Measurements from ENCODE around the gene EHD4.

The EHD4 gene

GRCh38 chr15:41972253-41973242 lies at the start of gene EHD4:
Gene EHD4 (minus strand): TSS chr15:41972557. CDS start chr15:41972494, 63 bp downstream.
- peaks cover 35% of the 10 kb centered on the region for H3K4me1 ChIP-seq (ENCODE audit: insufficient read depth, low read length, severe bottlenecking)
- H3K27me3 ChIP-seq (ENCODE audit: insufficient read depth, low read length) = 0 out of 2 replicates have a peak, but pooled peaks cover 4% of the 10 kb centered on the region
- H3K79me2 ChIP-seq (ENCODE audit: insufficient read depth, low read length) = no peaks in the 10 kb centered on the region
- no peaks in the 10 kb centered on the region for H3K9me3 ChIP-seq (ENCODE audit: low read length)
- H3K9ac ChIP-seq (ENCODE audit: low read length) = peak within 1 kb of the TSS; percentile 66
- peak within 1 kb of the TSS; percentile 77 for H3K4me2 ChIP-seq (ENCODE audit: low read length)
- H4K20me1 ChIP-seq (ENCODE audit: insufficient read depth, low read length) = no peaks in the 10 kb centered on the region
- H3F3A ChIP-seq (ENCODE audit: insufficient read depth, low read length) = no peaks in the 10 kb centered on the region
- H3K9me2 ChIP-seq (ENCODE audit: low read depth, low read length) = no peaks in the 10 kb centered on the region
- no peak; the same call in 1 of the 2 replicates for TF ChIP-seq CTCF (IDR thresholded peaks at IDR 0.05; ENCODE audit: low read length)
- no peak for TF ChIP-seq EZH2 (IDR thresholded peaks at IDR 0.05; ENCODE audit: borderline replicate concordance, low read length)
- no peaks in the 10 kb centered on the region for H3K36me3 ChIP-seq (ENCODE audit: insufficient read depth, low read length)
- peak within 1 kb of the TSS; percentile 70 for H2AFZ ChIP-seq (ENCODE audit: low read length)
- H3K4me3 ChIP-seq (ENCODE audit: low read depth, low read length, poor library complexity, severe bottlenecking) = peak within 1 kb of the TSS; percentile 75
- H3K27ac ChIP-seq (ENCODE audit: low read depth, low read length, poor library complexity, severe bottlenecking) = peak within 1 kb of the TSS; percentile 30

GRCh38 chr15:42021593-42021992 lies 49.2 kb upstream of the EHD4 start:
- no peak overlapping the region for H3K27ac ChIP-seq (ENCODE audit: low read depth, low read length, poor library complexity, severe bottlenecking)
- no peaks in the 10 kb centered on the region for H3K79me2 ChIP-seq (ENCODE audit: insufficient read depth, low read length)
- H4K20me1 ChIP-seq (ENCODE audit: insufficient read depth, low read length) = no peaks in the 10 kb centered on the region
- no peaks in the 10 kb centered on the region; the same call in 1 of the 2 replicates for H3K9me3 ChIP-seq (ENCODE audit: low read length)
- no peak overlapping the region for H3K4me2 ChIP-seq (ENCODE audit: low read length)
- H3K9ac ChIP-seq (ENCODE audit: low read length) = no peak overlapping the region
- H3F3A ChIP-seq (ENCODE audit: insufficient read depth, low read length) = no peaks in the 10 kb centered on the region
- no peak overlapping the region for H2AFZ ChIP-seq (ENCODE audit: low read length)
- no peaks in the 10 kb centered on the region; the same call in 1 of the 2 replicates for H3K27me3 ChIP-seq (ENCODE audit: insufficient read depth, low read length)
- no peaks in the 10 kb centered on the region for H3K9me2 ChIP-seq (ENCODE audit: low read depth, low read length)
- H3K4me3 ChIP-seq (ENCODE audit: low read depth, low read length, poor library complexity, severe bottlenecking) = no peak overlapping the region
- TF ChIP-seq CTCF (IDR thresholded peaks at IDR 0.05; ENCODE audit: low read length) = no peak
- TF ChIP-seq EZH2 (IDR thresholded peaks at IDR 0.05; ENCODE audit: borderline replicate concordance, low read length) = no peak
- H3K4me1 ChIP-seq (ENCODE audit: insufficient read depth, low read length, severe bottlenecking) = no peaks in the 10 kb centered on the region
- H3K36me3 ChIP-seq (ENCODE audit: insufficient read depth, low read length) = no peaks in the 10 kb centered on the region

GRCh38 chr15:42020713-42021273 lies 48.4 kb upstream of the EHD4 start, which contains the start of gene PLA2G4E:
Gene PLA2G4E (minus strand): TSS chr15:42021042. CDS start chr15:42021030, 12 bp downstream.
- Histone ChIP-seq H3K4me2 (ENCODE audit: low read length) (no peak within 1 kb of the TSS), H3K4me1 (ENCODE audit: insufficient read depth, low read length, severe bottlenecking) (no peaks in the 10 kb centered on the region), H3K9me2 (ENCODE audit: low read depth, low read length) (no peaks in the 10 kb centered on the region), H3K79me2 (ENCODE audit: insufficient read depth, low read length) (no peaks in the 10 kb centered on the region), H2AFZ (ENCODE audit: low read length) (no peak within 1 kb of the TSS), H3F3A (ENCODE audit: insufficient read depth, low read length) (no peaks in the 10 kb centered on the region), H3K36me3 (ENCODE audit: insufficient read depth, low read length) (no peaks in the 10 kb centered on the region), H3K27me3 (ENCODE audit: insufficient read depth, low read length) (no peaks in the 10 kb centered on the region; the same call in 1 of the 2 replicates), H4K20me1 (ENCODE audit: insufficient read depth, low read length) (no peaks in the 10 kb centered on the region), H3K4me3 (ENCODE audit: low read depth, low read length, poor library complexity, severe bottlenecking) (no peak within 1 kb of the TSS), H3K27ac (ENCODE audit: low read depth, low read length, poor library complexity, severe bottlenecking) (no peak within 1 kb of the TSS), H3K9me3 (ENCODE audit: low read length) (no peaks in the 10 kb centered on the region; the same call in 1 of the 2 replicates), H3K9ac (ENCODE audit: low read length) (no peak within 1 kb of the TSS)
- no peak for TF ChIP-seq CTCF (IDR thresholded peaks at IDR 0.05; ENCODE audit: low read length)
- no peak for TF ChIP-seq EZH2 (IDR thresholded peaks at IDR 0.05; ENCODE audit: borderline replicate concordance, low read length)
